Brain microvascular endothelial cell (primary cell): ENCODE measurements around the gene RAB3D.

Experiments used
- DNase-seq: peaks from one replicate; pipeline ENCODE4 v3.0.0-alpha.2; 2020
- H3K27ac ChIP-seq: fragments of 250-450 bp; sonication (Bioruptor Pico); 2 replicates; pipeline ENCODE4 v1.5.1; 2020; ENCODE audit warnings: mild to moderate bottlenecking, moderate library complexity
- H3K27me3 ChIP-seq: fragments of 250-450 bp; sonication (Bioruptor Pico); replicated peaks from 2 replicates; pipeline ENCODE4 v1.5.1; 2020; ENCODE audit warnings: mild to moderate bottlenecking
- H3K36me3 ChIP-seq: fragments of 250-450 bp; sonication (Bioruptor Pico); replicated peaks from 2 replicates; pipeline ENCODE4 v1.5.1; 2020; ENCODE audit warnings: mild to moderate bottlenecking
- H3K4me3 ChIP-seq: 2 replicates; pipeline ENCODE4 v1.5.1; 2011; ENCODE audit warnings: low read depth, mild to moderate bottlenecking, control low read depth, low read length, moderate library complexity
- in situ Hi-C: cut with HindIII; loops from 2 replicates; pipeline ENCODE4 v1.10.0; 2017; ENCODE audit warnings: low sequenced_read_pairs, low pct_ligation_motif_present
- TF ChIP-seq, protein P1 (sequence below): IDR thresholded peaks from 2 replicates; pipeline ENCODE4 v1.5.1; 2011; ENCODE audit warnings: low read depth, mild to moderate bottlenecking, moderate library complexity, low read length, control low read depth, inconsistent platforms; ENCODE audit errors: missing control alignments

Gene RAB3D

DNA sequence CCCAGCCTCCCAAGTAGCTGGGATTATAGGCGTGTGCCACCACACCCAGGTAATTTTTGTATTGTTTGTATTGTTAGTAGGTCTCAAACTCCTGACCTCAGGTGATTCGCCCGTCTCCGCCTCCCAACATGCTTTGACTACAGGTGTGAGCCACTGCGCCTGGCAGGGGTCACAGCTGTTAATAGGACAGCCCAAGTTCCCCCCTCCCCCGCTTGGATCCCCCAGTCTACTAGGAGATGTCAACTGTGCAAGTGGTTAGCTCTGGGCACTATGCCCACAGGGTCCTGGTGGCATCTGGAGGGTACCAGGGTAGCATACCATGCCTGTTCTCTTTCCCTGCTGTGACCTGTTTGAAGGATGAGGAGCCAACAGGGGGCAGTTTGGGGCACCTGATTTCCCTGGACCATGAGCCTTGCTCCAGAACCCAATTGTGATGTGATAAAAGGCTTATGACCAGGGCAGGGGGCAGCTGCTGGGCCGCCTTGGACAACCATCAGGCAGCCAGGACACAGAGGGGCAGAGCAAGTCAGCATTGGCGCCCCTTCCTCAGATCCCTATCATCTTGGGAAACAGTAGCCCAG is 43.7 kb downstream of the RAB3D start, which contains the start of gene TSPAN16:
Gene TSPAN16, plus strand, starts transcription at position 496 of the 581 bp plus-strand sequence. CDS start 138 bp downstream, outside the sequence.
- TF ChIP-seq, protein P1, sequence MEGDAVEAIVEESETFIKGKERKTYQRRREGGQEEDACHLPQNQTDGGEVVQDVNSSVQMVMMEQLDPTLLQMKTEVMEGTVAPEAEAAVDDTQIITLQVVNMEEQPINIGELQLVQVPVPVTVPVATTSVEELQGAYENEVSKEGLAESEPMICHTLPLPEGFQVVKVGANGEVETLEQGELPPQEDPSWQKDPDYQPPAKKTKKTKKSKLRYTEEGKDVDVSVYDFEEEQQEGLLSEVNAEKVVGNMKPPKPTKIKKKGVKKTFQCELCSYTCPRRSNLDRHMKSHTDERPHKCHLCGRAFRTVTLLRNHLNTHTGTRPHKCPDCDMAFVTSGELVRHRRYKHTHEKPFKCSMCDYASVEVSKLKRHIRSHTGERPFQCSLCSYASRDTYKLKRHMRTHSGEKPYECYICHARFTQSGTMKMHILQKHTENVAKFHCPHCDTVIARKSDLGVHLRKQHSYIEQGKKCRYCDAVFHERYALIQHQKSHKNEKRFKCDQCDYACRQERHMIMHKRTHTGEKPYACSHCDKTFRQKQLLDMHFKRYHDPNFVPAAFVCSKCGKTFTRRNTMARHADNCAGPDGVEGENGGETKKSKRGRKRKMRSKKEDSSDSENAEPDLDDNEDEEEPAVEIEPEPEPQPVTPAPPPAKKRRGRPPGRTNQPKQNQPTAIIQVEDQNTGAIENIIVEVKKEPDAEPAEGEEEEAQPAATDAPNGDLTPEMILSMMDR: peak; percentile 9
- H3K4me3 ChIP-seq: no peak within 1 kb of the TSS
- H3K36me3 ChIP-seq: no peaks in the 10 kb centered on the region
- no peaks in the 10 kb centered on the region for H3K27me3 ChIP-seq
- no peak for DNase-seq
- H3K27ac ChIP-seq: no peak within 1 kb of the TSS
- in situ Hi-C loops: no loop called here

DNA sequence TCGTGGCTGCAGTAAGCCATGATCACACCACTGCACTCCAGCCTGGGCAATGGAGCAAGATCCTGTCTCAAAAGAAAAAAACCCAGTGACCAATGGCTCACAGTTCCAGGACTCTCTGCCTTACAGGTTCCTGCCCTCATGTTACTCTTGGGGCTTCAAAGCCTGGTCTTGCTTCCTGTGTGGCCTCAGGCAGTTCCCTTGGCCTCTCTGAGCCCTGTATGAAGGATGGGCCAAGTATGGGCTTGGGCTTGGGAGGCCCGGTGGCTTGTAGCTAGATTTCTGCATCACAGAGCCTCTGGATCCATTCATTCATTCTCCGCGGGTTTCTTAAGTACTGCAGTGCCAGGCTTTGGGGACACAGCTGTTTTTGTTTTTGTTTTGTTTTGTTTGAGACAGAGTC is 44.3 kb downstream of the RAB3D start:
- Histone ChIP-seq H3K4me3 (no peak overlapping the region), H3K27ac (no peak overlapping the region), H3K36me3 (no peaks in the 10 kb centered on the region), H3K27me3 (no peaks in the 10 kb centered on the region)
- in situ Hi-C loops: no loop called here
- TF ChIP-seq, protein P1: no peak
- no peak for DNase-seq

DNA sequence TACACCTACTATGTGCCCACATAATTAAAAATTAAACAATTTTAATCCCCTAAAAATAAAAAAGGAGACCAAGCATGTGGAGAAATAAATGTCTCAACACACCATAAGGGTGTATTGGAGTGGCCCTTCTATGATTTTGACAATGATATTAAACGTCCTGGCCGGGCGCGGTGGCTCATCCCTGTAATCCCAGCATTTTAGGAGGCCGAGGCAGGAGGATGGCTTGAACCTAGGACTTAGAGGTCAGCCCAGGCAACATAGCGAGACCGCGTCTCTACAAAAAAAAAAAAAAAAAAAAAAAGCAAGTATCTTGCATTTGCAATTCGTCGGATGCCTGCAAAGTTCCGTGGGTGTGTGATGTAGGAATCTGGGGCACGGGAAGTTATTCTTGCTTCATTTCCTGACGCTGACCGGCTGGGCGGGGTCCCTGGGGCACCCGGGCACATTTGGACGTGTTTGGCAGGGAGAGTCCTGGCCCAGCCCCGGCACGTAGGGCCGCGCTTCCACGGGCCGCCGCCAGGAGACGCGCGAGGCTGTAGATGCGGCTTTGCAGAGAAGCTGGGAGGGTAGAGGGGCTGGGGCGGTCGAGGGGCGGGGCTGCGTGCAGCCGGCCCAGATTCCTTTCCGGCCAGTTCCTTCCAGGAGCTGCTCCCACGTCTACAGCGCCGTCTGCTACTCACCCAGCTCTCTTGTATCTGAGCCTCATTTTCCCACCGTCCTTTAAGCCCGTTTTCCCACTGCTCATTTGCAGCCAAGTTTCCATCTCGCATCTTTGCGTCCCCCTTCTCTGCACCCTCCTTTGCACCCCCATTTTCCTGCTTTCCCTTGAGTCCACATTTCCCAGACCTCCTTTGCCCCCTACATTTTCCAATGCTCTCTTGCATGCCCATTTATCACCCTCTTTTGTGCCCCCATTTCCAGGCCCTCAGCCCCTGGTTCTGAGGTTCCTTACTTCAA is 45.7 kb downstream of the RAB3D start:
- peak overlapping the region; percentile 35 for H3K4me3 ChIP-seq
- no peaks in the 10 kb centered on the region for H3K36me3 ChIP-seq
- peak; percentile 85 for DNase-seq
- TF ChIP-seq, protein P1: peak; percentile 97
- H3K27ac ChIP-seq: no peak overlapping the region
- H3K27me3 ChIP-seq: no peaks in the 10 kb centered on the region
- in situ Hi-C loops: no loop called here

DNA sequence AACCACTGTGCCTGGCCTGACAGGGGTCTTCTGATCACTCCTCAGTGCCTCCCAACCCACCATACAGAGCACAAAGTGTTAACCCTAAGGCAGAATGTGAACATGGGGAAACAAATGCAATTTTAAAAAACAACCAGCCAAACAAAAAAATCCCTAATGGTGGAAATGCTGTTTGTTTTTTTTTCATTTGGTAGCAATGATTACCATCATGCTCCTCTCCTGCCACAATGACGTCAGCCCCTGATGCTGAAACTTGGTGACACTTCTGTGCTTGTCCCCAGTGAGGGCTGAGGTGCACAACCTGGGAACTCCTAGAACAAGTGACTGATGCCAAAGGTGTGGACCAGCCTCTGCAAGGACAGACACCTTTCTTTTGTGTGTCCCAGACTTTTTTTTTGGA is 47.5 kb downstream of the RAB3D start:
- DNase-seq: no peak
- H3K36me3 ChIP-seq: no peaks in the 10 kb centered on the region
- no peak overlapping the region for H3K27ac ChIP-seq
- in situ Hi-C loops: no loop called here
- H3K27me3 ChIP-seq: no peaks in the 10 kb centered on the region
- TF ChIP-seq, protein P1: no peak
- no peak overlapping the region for H3K4me3 ChIP-seq

DNA sequence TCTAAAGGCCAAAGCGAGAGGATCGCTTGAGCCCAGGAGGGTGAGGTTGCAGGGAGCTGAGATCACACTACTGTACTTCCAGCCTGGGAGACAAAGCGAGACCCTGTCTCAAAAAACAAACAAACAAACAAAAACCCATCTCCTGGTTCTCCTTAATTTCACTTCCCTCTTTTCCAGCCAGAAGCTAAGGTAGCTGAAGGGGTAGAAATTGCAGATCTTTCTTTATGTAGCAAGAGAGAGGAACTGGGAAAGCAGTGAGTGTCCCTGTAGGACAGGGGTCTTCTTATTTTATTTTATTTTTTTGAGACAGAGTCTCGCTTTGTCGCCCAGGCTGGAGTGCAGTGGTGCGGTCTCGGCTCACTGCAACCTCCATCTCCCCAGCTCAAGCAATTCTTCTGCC is 48.0 kb downstream of the RAB3D start:
- H3K27ac ChIP-seq: no peak overlapping the region
- H3K27me3 ChIP-seq: no peaks in the 10 kb centered on the region

More for the DNA sequence above, 48.0 kb downstream of the RAB3D start:
- TF ChIP-seq, protein P1: no peak
- Histone ChIP-seq H3K36me3 (no peaks in the 10 kb centered on the region), H3K4me3 (no peak overlapping the region)
- in situ Hi-C loops: no loop called here
- no peak for DNase-seq
